ENCODE measurements around the gene CYP2F1. TPM values are rescaled to one million over a fixed set of nuclear protein-coding genes. Genes with fewer than 3 reads are reported as not detected.

The CYP2F1 gene
- total and polyA plus RNA-seq, 2 donors, result not detected

DNA sequence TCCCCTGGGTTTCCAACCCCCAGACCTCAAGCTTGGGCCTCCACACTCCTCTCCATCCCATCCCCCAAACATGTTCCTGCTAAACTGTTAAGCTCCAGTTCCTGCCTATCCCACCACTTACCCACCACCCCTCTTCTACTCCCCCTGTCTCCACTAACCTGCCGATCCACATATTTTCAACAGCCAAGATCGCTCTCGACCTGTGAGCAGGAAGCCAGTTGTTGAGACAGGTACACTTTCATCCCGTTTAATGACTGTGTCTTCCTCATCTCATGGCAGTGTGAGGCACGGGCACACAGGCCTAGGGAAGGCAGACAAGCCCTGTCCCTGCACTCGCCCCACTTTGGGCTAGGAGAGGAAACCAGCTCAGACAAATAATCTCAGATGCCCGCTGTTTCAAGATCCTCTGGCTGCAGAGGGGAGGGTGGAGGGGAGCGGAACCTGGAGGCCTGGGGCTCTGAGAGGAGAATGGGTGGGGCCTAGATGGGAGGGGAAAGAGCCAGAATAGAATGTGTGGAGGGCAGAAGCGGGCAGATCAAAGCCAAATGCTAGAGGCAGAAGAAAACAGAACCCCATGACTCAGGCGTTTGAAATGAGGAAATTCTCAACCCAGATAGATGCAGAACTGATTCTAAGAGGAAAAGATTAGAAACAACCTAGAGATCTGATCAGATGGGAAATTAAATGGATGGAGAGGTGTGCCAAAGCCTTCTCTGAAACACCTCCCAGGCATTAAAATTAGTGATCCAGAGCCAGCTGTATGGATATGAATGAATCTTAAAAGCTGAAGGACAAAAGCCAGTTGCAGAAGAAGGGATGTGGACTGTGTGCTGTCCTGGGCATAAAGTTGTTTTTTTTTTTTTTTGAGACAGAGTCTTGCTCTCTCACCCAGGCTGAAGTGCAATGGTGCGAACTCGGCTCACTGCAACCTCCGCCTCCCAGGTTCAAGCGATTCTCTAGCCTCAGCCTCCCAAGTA lies 61.9 kb downstream of the CYP2F1 start:
- peaks cover 2% of the 10 kb centered on the region for H3K4me1 ChIP-seq (ENCODE audit: insufficient read depth)
- H3K4me3 ChIP-seq (ENCODE audit: low read depth, low read length), result no peak overlapping the region
- H3K36me3 ChIP-seq (ENCODE audit: insufficient read depth), result no peaks in the 10 kb centered on the region
- H3K27ac ChIP-seq (ENCODE audit: low read depth), result no peak overlapping the region
- 34% methylated on average over 14 of the region's 14 CpGs for WGBS
- peak; percentile 74 for DNase-seq (ENCODE audit: extremely low spot score)

Other genes with a start within 250 kb of the CYP2F1 start
- not detected for gene CYP2A7, start 232.2 kb upstream of the CYP2F1 start, total RNA-seq
- 0.49 TPM for gene CYP2A7, start 232.2 kb upstream of the CYP2F1 start, polyA plus RNA-seq
- gene CYP2B6, start 123.2 kb upstream of the CYP2F1 start, total RNA-seq, result not detected
- gene CYP2B6, start 123.2 kb upstream of the CYP2F1 start, polyA plus RNA-seq, result 0.38 TPM
- gene CYP2A13, start 26.0 kb upstream of the CYP2F1 start, total RNA-seq, result not detected
- gene CYP2A13, start 26.0 kb upstream of the CYP2F1 start, polyA plus RNA-seq, result 0.05 TPM
- 0.53 TPM for gene CYP2S1, start 78.8 kb downstream of the CYP2F1 start, total RNA-seq
- 3.9 TPM for gene CYP2S1, start 78.8 kb downstream of the CYP2F1 start, polyA plus RNA-seq
- 53.7 TPM for gene AXL, start 104.8 kb downstream of the CYP2F1 start, total RNA-seq
- gene AXL, start 104.8 kb downstream of the CYP2F1 start, polyA plus RNA-seq, result 55.0 TPM
- gene HNRNPUL1, start 149.9 kb downstream of the CYP2F1 start, total RNA-seq, result 79.3 TPM
- gene HNRNPUL1, start 149.9 kb downstream of the CYP2F1 start, polyA plus RNA-seq, result 123 TPM
- 7.2 TPM for gene CCDC97, start 195.7 kb downstream of the CYP2F1 start, total RNA-seq
- gene CCDC97, start 195.7 kb downstream of the CYP2F1 start, polyA plus RNA-seq, result 18.0 TPM
- gene TGFB1, start 239.5 kb downstream of the CYP2F1 start, total RNA-seq, result 9.2 TPM
- 58.9 TPM for gene TGFB1, start 239.5 kb downstream of the CYP2F1 start, polyA plus RNA-seq
- 1.9 TPM for gene B9D2, start 249.7 kb downstream of the CYP2F1 start, total RNA-seq
- 10.0 TPM for gene B9D2, start 249.7 kb downstream of the CYP2F1 start, polyA plus RNA-seq

Data from urinary bladder (tissue), 4 donors.